HG03342 (cell line): ENCODE data around the gene COBLL1.

Experiments used
- ATAC-seq: cut with Tn5 transposase; IDR thresholded peaks from one replicate; pipeline ENCODE4 v1.9.1; 2021; ENCODE audit warnings: mild to moderate bottlenecking, moderate library complexity; ENCODE audit not compliant: unreplicated experiment

COBLL1 gene

GRCh38 chr2:164821338-164821737, 20.3 kb downstream of the COBLL1 start:
- ATAC-seq: no peak

GRCh38 chr2:164818149-164819136, 23.2 kb downstream of the COBLL1 start:
- no peak for ATAC-seq

GRCh38 chr2:164816900-164817299, 24.7 kb downstream of the COBLL1 start:
- ATAC-seq: no peak

GRCh38 chr2:164816046-164816445, 25.6 kb downstream of the COBLL1 start:
- no peak for ATAC-seq

GRCh38 chr2:164815071-164815793, 26.4 kb downstream of the COBLL1 start:
- no peak for ATAC-seq

GRCh38 chr2:164813535-164813934, 28.1 kb downstream of the COBLL1 start:
- ATAC-seq: no peak

GRCh38 chr2:164812378-164812777, 29.2 kb downstream of the COBLL1 start:
- no peak for ATAC-seq

- no peak for ATAC-seq
These were observed 29.8 kb downstream of the COBLL1 start for GRCh38 chr2:164811819-164812218.

GRCh38 chr2:164810843-164811242, 30.8 kb downstream of the COBLL1 start:
- ATAC-seq: no peak

GRCh38 chr2:164808776-164809175, 32.8 kb downstream of the COBLL1 start:
- ATAC-seq: no peak

- ATAC-seq: no peak
These were observed 37.7 kb downstream of the COBLL1 start for GRCh38 chr2:164803776-164804466.

- ATAC-seq: no peak
These were observed 39.4 kb downstream of the COBLL1 start for GRCh38 chr2:164802095-164802707.

GRCh38 chr2:164800572-164800971, 41.1 kb downstream of the COBLL1 start:
- no peak for ATAC-seq

- no peak for ATAC-seq
These were observed 44.0 kb downstream of the COBLL1 start for GRCh38 chr2:164797627-164798026.

GRCh38 chr2:164796999-164797398, 44.6 kb downstream of the COBLL1 start:
- ATAC-seq: no peak

GRCh38 chr2:164794432-164795231, 47.0 kb downstream of the COBLL1 start:
- no peak for ATAC-seq

GRCh38 chr2:164794016-164794415, 47.6 kb downstream of the COBLL1 start:
- no peak for ATAC-seq

- ATAC-seq: no peak
These were observed 48.1 kb downstream of the COBLL1 start for GRCh38 chr2:164793529-164793928.

- ATAC-seq: no peak
These were observed 49.1 kb downstream of the COBLL1 start for GRCh38 chr2:164792316-164793170.
